H54 (cell line): Measurements from ENCODE around the gene PCDHGC5.

ENCODE experiments used
- DNase-seq: peaks from one replicate; pipeline ENCODE4 v3.0.0; 2011; ENCODE audit warnings: low spot score, mixed read lengths; ENCODE audit not compliant: insufficient read length
- FAIRE-seq: peaks from 3 replicates; lab custom pipeline; 2011; peaks lifted over from hg19 to GRCh38; lab: Jason Lieb, UNC
- POLR2A ChIP-seq: IDR thresholded peaks from 2 replicates; pipeline ENCODE4 v1.6.1; 2011; ENCODE audit warnings: low read depth, mild to moderate bottlenecking, low read length

The PCDHGC5 gene

GRCh38 chr5:141488591-141489561 is at the start of gene PCDHGC5:
PCDHGC5 (plus strand) TSS chr5:141489081; CDS start chr5:141489241, 160 bp downstream.
- FAIRE-seq (no peak), DNase-seq (peak; percentile 87)
- no peak for TF ChIP-seq POLR2A

- FAIRE-seq (no peak), DNase-seq (no peak)
- TF ChIP-seq POLR2A, result no peak
Observed at GRCh38 chr5:141439411-141440141, 49.3 kb upstream of the PCDHGC5 start.

GRCh38 chr5:141440341-141440740 is 48.5 kb upstream of the PCDHGC5 start:
- TF ChIP-seq POLR2A, result no peak
- FAIRE-seq, result no peak

GRCh38 chr5:141441571-141442170 is 47.2 kb upstream of the PCDHGC5 start:
- no peak for DNase-seq
- no peak for TF ChIP-seq POLR2A
- no peak for FAIRE-seq

More at GRCh38 chr5:141440341-141440740, 48.5 kb upstream of the PCDHGC5 start:
- DNase-seq, result no peak

GRCh38 chr5:141465351-141465750 is 23.5 kb upstream of the PCDHGC5 start:
- DNase-seq (no peak), FAIRE-seq (no peak)
- no peak for TF ChIP-seq POLR2A

GRCh38 chr5:141475625-141476131 is 13.2 kb upstream of the PCDHGC5 start, which contains the start of gene PCDHGC3:
PCDHGC3 (plus strand) TSS chr5:141475966; CDS start chr5:141476117, 151 bp downstream.
- FAIRE-seq, result peak; percentile 77

GRCh38 chr5:141476132-141476911 is 12.6 kb upstream of the PCDHGC5 start:
- FAIRE-seq, result no peak
- TF ChIP-seq POLR2A, result no peak
- DNase-seq, result peak; percentile 64

More at GRCh38 chr5:141475625-141476131, 13.2 kb upstream of the PCDHGC5 start, which contains the start of gene PCDHGC3:
- TF ChIP-seq POLR2A, result peak; percentile 60
- DNase-seq, result peak; percentile 93

GRCh38 chr5:141477044-141477575 is 11.8 kb upstream of the PCDHGC5 start:
- no peak for FAIRE-seq
- no peak for DNase-seq

GRCh38 chr5:141477815-141478214 is 11.1 kb upstream of the PCDHGC5 start:
- FAIRE-seq, result no peak
- no peak for TF ChIP-seq POLR2A
- no peak for DNase-seq

More at GRCh38 chr5:141477044-141477575, 11.8 kb upstream of the PCDHGC5 start:
- TF ChIP-seq POLR2A, result no peak

GRCh38 chr5:141478321-141478945 is 10.4 kb upstream of the PCDHGC5 start:
- TF ChIP-seq POLR2A, result no peak
- DNase-seq, result no peak
- FAIRE-seq, result no peak

GRCh38 chr5:141479776-141480175 is 9.1 kb upstream of the PCDHGC5 start:
- FAIRE-seq (no peak), DNase-seq (no peak)
- no peak for TF ChIP-seq POLR2A

- no peak for DNase-seq
- no peak for TF ChIP-seq POLR2A
- no peak for FAIRE-seq
Observed at GRCh38 chr5:141483902-141484301, 5.0 kb upstream of the PCDHGC5 start.
